Subcutaneous adipose tissue (tissue), 4 donors: Measurements from ENCODE around the gene MEOX1. TPM values are rescaled to one million over a fixed set of nuclear protein-coding genes. Genes with fewer than 3 reads are reported as not detected.

Source experiments
- total RNA-seq, 4 donors: library from RNA; depleted of rRNA; stranded (reverse); fragments of >200 nt; gene quantifications; one replicate each; pipeline ENCODE4 v1.1.0, GENCODE V29; 2016
- TF ChIP-seq, protein P1 (sequence below): fragments of 450-650 bp; IDR thresholded peaks from one replicate; pipeline ENCODE4 v1.5.1; 2016; ENCODE audit warnings: low read depth, mild to moderate bottlenecking, control low read depth, antibody characterized with exemption, moderate library complexity

The MEOX1 gene
- total RNA-seq, 4 donors from 2014 or later, result 5.6 to 31.5 (median 15.1) TPM

DNA sequence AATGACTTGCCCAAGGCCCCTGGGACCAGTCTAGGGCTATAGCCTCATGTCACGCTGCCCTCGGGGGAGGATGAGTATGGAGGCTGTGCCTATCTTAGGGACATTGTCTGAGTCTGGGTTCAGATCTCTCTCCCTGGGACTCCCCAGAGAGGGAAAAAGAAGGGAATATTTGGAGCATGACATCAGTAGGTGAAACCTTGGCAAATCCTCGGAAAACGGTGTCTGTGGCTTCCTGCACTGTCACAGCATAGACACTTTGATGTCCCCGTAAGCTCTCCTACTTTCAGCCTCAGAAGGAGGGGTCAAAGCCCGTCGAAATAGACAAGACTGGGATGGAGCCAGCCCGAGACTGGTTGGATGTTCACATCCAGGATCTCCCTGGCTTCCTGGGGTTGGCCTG lies 11.3 kb downstream of the MEOX1 start:
- TF ChIP-seq, protein P1, sequence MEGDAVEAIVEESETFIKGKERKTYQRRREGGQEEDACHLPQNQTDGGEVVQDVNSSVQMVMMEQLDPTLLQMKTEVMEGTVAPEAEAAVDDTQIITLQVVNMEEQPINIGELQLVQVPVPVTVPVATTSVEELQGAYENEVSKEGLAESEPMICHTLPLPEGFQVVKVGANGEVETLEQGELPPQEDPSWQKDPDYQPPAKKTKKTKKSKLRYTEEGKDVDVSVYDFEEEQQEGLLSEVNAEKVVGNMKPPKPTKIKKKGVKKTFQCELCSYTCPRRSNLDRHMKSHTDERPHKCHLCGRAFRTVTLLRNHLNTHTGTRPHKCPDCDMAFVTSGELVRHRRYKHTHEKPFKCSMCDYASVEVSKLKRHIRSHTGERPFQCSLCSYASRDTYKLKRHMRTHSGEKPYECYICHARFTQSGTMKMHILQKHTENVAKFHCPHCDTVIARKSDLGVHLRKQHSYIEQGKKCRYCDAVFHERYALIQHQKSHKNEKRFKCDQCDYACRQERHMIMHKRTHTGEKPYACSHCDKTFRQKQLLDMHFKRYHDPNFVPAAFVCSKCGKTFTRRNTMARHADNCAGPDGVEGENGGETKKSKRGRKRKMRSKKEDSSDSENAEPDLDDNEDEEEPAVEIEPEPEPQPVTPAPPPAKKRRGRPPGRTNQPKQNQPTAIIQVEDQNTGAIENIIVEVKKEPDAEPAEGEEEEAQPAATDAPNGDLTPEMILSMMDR, result no peak

DNA sequence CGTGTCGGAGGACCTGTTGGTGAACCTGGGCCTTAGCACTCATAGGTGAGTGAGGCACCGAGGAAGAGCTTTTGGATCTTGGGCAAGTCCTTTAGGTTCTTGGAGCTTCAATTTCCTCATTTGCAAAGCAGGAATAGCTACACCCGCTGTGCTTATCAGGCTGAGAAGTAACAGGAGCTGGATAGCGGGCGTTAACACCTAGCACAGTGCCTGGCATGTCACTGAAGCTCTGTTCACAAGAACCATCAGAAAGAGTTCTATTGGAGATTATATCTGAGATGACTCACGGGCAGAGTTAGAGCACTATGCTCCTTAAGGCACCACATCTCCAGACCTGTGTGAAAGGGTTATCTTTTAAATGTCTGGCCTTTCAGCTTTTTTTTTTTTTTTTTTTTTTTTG lies 12.8 kb downstream of the MEOX1 start:
- TF ChIP-seq, protein P1, result no peak

DNA sequence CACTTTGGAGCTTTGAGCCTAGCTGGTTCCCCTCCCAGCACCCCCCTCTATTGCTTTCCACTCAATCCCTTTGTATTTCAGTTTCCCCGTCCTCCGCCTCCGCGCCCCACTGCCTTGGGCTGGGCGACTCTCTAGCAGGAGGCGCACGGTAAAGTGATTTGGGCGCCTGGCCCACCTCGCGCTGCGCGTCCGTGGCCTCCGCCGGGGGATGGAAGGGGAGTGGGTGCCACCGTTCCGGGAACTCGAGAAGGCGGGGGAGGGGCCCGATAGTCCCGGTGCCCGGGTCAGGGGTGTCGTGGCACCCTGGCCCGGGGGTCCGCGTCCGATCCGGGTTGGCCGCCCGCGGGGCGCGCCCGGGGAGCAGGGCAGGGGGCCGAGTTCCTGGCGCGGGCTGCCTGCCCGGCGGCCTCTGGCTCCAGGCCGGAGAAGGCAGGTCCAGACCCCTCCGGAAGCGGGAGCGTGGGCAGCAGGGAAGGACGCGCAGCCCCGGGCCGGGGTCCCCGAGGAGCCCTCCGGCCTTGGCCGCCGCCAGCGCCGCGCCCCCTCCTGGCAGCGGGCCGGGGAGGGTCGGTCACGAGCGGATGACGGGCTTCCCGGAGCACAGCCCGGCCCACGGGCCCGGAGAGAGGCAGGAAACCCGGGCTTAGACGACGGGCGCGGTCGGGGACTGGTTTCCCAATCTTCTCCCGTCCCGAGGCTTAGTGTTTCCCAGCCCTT lies 15.8 kb downstream of the MEOX1 start:
- TF ChIP-seq, protein P1, result no peak

DNA sequence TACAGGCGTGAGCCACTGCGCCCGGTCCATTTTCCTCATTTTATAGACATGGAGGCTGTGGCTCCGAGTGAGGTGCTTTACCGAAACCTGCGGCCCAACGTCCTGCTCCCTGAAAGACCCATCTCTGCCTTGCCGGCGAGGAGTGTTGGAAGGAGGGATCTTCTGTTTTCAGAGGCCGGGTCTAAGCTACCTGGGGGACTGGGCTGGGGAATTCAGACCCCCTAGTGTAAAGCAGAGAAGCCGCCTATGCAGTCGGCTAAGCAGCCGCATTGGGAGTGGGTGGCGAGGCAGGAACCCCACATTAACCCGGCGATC lies 16.3 kb downstream of the MEOX1 start:
- TF ChIP-seq, protein P1, result no peak

DNA sequence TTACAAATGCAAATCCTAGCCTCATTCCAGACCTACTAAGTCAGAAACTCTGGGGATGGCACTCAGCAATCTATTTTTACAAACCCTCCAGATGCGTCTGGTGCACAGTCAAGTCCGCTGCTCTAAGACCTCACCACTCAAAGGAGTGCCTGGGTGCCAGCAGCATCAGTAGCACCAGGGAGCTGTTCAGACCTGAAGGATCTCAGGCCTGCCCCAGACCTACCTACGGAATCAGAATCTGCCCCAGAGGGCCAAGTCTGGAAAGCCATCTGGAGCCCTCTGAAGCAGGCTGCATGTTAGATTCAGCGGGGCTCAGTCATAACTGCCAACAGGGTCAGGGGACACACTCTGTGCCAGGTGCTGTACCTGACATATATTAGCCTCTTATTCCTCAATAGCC lies 17.6 kb downstream of the MEOX1 start:
- TF ChIP-seq, protein P1, result no peak

DNA sequence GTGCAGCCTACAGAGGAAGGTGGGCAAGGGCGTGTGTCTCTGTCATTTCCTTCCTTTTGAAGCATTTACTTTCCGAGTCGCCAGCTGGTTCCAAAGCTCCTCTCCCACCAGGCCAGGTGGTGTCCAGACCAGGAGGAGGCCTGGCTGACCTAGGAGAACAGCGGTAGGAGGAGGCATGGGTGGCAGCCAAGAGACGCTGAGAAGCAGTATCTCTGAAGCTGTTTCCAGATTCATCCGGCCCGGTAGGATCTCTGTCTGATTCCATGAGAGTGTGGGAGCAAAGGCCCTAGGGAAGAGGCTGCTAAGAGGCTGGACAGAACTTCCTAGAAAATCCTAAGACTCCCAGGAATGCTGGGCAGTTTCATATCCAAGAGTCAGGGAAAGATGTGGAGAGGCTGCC lies 20.3 kb downstream of the MEOX1 start:
- TF ChIP-seq, protein P1, result no peak

DNA sequence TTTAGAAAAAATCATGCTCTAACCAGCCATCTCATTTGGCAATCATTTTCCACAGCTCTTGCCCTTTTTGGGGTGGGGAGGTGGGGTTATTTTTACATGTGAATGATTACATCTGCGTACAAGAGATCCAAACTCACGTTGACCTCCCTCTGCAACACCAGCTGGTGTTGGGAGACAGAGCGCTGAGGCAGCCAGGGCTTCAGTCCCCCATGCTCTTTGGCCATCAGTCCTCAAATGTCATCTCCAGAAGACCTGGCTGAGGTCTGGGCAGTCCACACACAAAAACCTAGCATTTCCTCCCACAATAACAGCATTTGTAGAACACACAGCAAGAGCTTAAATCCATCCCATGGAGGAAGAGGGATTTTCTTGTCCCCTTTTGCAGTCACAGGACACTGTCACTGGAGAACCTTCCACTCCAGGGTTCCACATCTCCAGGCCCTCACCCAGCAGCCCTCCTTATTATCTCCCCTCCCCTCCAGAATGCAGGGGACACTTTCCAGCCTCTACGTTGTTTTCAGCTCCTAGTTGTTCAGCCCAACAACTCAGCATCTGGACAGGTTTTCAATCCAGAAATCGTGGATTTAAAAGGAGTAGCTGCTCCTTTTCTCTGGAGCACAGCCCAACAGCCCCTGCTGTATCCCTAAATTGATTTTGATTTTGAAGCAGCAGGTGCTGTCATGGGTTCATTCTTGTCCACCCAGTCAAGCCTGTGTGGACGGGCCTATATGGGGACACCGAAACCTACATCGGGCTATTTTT lies 21.1 kb downstream of the MEOX1 start:
- TF ChIP-seq, protein P1, result no peak
